GM18511 (cell line): Measurements from ENCODE around the gene POTEF.
"Not testable (repeated sequence)": the region's sequence is repeated elsewhere in the genome, so short reads cannot be mapped to it uniquely, and the experiment has no call there.

Experiments used
- ATAC-seq: cut with Tn5 transposase; IDR thresholded peaks from one replicate; pipeline ENCODE4 v1.9.1; 2021; ENCODE audit warnings: mild to moderate bottlenecking, moderate library complexity; ENCODE audit not compliant: unreplicated experiment

Gene POTEF

DNA sequence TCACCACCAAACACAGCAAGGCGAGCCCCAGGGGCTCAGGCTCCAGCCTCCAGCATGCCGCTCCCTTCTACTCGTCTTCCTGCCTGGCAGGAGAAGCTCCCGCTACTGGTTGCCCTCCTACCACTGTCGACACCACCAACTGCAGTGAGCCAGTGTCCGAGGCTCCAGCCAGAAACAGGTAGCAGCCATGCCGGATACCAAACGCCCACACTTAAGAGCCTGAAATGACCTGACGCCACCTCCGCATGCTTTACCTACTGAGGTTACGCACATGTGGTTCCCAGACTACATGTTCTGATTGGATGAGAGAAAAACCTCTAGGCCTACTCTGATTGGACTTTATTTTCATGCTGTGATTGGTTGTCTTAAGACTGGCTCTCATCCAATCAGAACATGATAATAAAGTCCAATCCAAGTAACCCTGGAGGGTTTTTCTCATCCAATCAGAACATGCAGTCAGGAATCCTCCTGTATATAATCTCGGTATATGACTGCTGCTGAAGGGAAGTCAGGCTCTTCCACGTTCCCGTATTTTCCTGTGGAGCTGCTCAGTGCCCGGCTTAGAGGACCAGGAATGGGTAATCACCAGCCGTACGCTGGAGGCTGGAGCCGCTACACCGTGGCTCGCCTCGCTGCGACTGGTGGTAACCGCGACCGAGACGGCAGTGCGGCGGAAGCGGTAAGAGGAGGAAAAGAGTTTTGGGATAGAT, at the start of gene POTEF:
Gene POTEF, minus strand, starts transcription at position 103 of the 710 bp plus-strand sequence. CDS start 8,707 bp downstream, outside the sequence.
- ATAC-seq, result not testable (repeated sequence)

DNA sequence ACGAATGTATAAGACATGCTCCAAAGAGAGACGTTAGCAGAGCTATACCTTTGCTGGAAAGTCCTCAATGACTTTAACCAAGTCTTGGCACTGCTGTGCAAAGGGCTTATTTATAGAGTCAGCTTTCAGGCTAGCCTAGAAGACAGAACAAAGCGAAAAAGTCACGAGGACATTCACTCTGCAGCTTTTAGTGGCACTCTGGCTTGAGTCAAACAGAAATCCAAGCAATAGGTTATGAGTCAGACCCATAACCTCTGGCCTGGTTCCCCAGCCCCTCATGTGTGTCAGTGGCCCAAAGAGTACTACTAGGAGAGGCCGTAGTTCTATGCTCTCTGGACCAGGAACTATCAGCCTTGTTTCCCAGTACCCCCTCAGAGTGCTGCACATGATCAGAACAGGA, 45.8 kb upstream of the POTEF start:
- peak; percentile 64 for ATAC-seq

DNA sequence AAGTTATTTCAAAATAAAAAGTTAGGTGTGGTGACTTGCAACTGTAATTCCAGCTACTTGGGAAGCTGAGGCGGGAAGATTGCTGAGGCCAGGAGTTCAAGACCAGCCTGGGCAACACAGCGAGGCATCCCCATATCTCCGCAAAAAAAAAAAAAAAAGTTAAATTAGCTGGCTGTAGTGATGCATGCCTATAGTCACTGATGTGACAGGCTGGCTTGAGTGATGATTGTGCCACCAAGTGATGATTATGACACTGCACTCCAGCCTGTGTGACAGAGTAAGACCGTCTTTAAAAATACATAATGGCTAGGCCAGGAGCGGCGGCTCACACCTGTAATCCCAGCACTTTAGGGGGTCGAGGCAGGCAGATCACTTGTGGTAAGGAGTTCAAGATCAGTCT, 40.9 kb upstream of the POTEF start:
- no peak for ATAC-seq

DNA sequence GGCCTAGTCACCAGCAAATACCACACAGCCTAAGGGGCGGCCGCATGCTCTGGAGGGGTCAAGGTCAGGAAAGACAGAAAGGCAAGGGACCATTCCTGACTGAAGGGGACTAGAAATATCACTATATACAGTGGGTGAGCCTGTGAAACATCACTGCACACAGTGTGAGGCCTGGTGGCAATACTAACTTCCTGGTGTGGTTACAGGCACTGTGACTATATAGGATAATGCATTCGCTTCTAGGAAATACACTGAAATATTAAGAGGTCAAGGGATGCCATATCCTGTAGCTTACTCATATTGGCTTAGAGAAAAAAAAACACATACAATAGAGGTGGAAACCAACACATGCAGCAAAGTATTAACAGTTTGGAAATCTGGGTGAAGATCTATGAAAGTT, 40.1 kb upstream of the POTEF start:
- ATAC-seq, result not testable (repeated sequence)

DNA sequence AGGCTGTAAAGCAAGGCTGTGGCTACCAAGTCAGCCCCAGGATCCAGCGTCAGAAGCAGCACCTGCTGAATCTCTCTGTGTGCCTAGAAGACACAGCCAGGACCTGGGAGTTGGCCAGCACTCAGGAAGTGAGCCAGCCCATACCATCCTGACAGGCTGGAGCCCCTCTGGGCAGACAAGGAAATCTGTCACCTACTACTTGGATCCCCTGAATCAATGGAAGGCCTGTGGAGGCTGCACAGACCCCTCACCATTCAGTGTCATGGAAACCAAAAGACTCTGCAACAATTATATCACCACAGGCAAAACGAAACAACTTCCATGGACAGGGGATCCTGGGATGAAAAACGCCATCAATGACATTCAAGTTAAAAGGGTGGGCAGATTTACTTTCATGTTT, 37.6 kb upstream of the POTEF start:
- not testable (repeated sequence) for ATAC-seq

DNA sequence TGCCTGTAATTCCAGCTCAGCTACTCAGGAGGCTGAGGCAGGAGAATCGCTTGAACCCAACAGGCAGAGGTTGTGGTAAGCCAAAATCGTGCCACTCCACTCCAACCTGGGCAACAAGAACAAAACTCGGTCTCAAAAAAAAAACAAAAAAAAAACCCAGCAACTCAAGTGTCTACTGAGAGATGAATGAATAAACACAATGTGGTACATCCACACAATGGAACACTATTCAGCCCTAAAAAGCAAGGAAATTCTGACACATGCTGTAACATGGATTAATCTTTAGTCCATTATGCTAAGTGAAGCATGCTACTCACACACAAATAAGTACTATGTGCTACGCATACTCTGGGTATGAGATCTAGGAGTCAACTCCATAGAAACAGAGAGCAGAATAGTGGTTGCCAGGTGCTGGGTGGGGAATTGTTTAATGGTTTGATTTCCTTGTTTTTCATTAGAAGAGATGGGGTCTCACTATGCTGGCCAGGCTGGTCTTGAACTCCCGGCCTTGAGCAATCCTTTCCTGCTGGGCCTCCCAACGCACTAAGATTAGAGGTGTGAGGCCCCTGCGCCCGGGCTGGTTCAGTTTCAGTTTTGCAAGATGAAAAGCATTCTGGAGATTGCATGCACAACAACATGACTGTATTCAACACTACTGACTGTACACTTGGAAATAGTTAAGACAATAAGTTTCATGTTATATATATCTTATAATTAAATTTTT, 36.4 kb upstream of the POTEF start:
- ATAC-seq, result no peak

DNA sequence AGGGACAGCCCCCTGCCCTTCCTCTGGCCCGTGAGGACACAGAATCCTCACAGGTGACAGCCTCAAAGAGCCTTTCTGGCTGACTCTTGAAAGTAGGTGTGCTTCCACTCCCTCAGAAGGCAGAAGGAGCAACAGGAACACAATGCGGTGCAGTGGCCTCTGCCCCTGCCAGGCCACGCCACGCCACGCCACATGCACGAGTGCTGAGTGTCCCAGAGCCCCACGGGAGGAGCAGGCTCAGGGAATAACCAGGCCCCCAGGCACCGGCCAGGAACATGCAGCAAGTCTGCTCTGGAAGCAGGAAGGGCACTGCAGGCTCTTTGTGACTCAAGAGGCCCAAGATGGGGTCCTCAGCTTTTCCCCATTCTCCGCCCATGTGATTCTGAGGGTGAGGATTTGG, 33.9 kb upstream of the POTEF start:
- ATAC-seq, result no peak

DNA sequence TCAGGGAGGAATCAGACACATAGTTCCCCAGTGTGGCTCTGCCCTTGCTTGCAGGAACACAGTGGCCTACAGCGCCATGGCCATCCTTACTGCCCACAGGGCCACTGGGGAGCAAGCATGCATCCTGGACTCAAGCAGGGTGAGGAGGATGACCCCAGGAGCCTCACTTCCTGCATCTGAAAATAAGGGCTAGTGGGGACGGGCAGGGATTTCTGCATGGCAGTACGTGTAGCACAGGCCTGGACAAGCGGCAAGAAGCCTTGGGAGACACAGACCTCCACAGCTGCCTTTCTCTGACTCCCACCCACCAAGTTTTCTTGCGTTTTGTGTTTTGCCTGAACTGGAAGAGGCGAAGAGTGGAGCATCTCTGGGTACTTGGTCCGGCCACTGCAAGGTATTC, 33.5 kb upstream of the POTEF start:
- ATAC-seq, result not testable (repeated sequence)

DNA sequence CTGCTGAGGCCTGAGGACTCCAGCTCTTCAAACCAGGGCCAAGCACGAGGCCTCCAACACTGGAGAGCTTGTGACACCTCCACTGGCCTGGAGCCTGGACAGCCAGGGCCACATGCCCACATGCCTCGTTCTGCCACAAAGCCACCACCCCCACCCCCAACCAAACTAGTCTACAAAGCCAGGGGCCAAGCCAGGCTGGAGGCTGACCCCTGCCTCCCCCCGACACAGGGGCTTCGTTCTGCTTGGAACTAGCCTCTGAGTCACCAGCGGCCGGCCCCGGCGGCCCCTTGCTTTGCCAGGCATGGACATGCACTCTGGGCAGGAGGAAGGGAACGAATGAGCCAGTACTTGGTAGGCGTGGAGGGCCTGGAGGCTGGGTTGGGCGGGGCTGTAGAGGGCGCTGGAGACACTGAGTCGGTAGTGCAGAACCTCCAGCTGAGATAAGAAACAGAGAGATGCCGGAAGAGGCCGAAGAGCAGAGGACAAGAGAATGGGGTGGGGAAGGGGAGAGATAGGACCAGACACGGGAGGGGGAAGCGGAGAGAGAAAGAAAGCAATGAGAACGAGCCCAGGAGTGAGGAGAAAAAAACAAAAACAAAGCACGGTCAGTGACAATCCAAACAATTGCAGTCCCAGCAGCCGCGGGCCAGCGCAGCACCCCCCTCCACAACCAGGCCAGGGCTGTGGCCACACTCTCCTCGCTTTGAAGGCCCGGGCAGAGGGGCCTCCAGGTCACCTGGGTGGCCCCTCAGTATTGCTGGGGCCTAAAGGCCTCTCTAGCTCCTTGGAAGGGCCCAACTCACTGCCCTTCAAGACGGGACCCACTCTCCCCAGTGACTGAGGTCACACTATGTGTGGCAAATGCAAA, 32.0 kb upstream of the POTEF start:
- ATAC-seq, result not testable (repeated sequence)

DNA sequence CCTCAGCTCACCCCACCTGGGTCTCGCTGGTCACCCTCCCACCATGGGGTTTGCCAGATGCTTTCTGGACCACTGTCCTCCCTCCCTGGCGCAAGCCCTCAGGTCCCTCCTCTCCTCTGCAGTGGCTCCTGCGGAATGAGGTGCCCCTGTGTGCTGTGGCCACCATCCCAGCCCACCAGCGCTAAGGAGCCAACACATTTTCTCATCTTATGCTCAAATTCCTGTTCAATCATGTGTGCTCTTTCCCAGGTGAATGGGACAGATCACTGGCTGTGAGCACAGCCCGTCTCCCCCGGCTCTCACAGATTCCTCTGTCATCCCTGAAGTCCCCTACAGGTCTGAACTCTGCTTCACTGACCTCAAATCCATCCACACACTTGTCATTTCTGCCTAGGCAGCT, 31.1 kb upstream of the POTEF start:
- no peak for ATAC-seq

DNA sequence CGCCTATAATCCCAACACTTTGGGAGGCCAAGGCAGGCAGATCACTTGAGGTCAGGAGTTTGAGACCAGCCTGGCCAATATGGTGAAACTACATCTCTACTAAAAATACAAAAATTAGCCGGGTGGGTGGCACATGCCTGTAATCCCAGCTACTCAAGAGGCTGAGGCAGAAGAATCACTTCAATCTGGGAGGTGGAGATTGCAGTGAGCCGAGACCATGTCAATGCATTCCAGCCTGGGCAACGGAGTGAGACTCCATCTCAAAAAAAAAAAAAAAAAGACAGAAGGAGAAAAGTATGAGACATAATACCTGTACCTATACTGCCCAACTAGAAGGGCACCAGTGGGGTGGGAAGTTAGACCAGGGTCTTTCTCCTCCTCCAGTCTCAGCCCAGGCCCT, 30.4 kb upstream of the POTEF start:
- ATAC-seq, result not testable (repeated sequence)

DNA sequence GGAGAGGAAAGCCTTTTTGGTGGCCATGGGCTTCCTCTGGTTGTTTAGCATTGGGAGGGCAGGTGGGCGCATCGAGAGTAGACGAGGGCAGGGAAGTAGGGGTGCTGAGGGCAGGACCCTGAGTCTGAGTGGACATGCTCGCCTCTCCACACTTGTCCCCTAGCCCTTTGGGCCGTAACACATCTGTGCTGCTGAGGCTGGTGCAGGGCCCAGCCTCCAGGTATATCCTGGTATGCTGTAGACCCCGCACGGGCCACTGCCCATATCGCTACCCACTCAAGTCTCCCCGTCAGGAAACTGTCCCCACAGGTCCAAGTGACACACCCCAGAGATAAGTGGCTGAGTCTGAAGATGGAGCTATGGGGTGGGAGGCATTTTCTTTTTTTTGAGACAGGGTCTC, 29.6 kb upstream of the POTEF start:
- no peak for ATAC-seq

DNA sequence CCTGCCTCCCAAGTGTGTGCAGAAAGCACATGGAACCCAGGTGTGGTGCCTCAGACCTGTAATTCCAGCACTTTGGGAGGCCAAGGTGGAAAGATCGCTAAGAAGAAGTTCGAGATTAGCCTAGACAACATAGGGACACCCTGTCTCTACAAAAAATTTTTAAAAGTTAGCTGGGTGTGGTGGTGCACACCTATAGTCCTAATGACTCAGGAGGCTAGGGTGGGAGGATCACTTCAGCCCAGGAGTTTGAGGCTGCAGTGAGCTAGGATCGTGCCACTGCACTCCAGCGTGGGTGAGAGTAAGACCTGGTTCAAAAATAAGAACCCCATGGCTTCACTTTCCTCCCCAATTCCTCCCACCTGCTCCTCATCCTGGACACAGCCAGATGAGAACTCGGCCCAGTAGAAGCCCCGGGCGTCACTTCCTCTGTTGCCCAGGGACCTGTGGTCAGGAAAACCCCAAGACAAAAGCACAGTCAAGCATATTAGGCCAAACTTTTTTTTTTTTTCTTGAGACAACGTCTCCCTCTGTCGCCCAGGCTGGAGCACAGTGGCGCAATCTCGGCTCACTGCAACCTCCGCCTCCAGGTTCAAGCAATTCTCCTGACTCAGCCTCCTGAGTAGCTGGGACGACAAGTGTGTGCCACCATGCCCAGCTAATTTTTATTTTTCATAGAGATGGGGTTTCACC, 28.9 kb upstream of the POTEF start:
- peak; percentile 91 for ATAC-seq

DNA sequence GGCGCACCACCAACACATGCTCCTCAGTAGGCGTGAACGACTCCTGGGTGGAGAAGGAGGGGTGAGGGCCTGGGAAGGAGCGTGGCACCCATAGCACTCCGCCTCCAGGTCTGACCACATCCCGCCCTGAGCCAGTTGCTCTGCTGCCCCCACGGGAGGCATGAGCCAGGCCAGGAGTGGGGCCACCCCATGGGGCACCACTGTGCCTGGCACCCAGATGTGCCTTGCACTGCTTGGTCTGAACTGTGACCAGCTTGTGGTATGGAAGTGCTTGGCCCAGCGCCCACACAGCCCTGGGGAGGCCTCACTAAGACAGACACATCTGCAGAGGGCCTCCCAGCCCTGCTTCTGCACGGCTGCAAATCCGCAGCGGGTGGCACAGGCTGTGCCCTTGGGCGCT, 28.3 kb upstream of the POTEF start:
- peak; percentile 44 for ATAC-seq

DNA sequence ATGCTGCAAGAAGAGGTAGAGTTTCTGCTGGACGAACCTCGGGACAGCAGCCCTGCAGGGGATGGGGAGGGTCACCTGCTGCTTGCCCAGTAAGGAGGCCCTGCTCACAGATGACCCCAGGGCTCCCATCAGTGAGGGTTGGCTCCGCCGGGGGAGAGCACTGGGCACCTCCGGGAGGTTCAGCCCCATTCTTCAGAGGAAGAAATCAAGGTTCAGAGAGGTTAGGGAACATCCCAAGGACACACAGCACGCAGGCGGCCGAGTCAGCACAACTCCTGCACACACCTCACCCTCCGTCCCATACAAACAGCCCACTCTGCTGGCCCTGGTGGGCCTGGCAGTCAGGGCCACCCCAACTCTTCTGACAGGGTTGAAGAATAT, 27.6 kb upstream of the POTEF start:
- no peak for ATAC-seq

DNA sequence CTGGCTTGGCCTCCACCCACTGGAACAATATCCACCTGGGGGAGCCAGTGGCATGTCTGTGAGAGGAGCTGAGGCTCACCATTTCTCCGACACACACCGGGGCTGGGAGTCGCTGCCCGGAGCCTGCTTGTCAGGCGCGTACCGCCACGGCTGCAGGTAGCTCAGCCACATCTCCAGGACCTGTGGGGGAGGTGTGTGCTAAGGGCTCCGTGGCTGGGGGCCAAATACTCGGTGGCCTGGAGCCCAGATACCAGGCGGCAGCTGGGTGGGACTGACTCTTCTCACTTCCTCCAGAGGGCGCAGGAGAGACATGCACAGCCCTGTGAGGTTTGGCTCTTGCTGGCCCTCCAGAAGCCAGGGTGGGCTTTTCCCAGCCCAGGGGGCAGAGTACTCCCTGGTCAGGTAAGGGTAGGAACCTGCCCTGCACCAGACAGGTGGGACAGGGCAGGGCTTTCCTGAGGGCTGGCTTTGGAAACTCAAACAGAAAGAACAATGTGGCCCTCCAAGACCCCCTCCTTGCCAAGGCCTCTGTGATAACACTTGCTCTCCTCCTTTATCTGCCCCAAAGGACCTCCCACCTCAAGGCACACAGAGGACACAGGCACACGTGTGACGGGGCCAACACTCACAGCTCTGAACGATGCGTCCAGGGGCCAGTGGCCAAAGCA, 27.1 kb upstream of the POTEF start:
- not testable (repeated sequence) for ATAC-seq

DNA sequence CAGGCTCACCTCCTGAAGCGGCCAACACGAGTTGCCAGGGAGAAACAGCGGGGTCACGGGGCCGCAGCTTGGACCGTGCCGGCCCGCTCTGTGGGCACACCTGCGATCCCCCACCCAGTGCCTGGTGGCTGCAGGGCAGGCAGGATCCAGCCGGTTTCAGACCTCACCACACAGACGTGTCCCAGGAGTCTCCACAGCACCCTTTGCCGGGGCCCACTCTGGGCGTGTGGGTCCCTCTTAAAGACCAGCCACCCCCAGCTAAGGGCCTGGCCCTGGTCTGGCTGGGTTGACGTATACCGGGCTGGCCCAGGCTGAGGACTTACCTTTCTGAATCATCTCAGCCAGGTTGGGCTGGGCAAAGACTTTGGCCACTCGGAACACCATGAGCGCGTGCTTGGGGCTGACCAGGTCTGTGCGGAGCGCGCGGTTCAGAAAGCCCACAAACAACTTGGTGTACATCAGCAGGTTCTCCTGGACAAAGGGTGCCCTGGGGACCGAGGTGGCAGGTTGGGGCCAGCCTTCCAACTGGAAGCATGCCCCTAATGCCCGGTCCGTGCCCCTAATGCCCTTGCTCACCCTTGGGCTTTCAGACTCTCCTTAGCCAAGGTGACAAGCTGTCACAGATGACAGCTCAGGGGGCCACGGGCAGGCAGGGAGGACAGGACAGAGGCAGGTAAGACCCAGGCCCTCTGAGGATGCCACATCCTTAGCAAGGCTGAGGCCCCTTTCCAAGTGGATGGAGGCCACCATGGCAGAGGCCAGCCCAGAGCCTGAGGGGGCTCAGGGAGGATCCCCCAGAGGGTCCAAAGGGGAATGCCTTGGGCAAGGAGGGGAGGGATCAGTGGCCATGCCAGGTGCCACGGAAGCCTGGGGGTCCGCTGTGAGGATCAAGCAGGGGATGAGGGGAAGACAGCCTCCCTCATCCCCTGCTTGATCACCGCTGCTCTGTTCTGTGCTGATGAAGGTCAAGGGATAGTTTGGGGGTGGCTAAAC, 26.0 kb upstream of the POTEF start:
- no peak for ATAC-seq

DNA sequence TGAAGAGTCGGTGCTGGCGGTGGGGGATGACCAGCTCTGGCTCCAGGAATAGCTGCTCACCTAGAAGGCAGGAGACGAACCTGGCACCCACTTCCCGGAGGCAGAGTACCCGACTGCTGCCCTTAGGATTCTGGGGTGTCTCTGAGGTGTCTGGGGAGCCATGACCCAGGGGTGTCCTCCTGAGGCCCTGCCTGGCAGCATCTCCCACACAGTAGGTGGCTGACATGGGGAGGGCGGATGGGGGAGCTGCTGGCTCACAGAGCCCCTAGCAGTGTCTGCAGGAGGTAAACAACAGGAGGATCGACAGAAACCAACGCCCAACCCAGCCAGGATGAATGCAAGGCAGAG, 25.4 kb upstream of the POTEF start:
- not testable (repeated sequence) for ATAC-seq

DNA sequence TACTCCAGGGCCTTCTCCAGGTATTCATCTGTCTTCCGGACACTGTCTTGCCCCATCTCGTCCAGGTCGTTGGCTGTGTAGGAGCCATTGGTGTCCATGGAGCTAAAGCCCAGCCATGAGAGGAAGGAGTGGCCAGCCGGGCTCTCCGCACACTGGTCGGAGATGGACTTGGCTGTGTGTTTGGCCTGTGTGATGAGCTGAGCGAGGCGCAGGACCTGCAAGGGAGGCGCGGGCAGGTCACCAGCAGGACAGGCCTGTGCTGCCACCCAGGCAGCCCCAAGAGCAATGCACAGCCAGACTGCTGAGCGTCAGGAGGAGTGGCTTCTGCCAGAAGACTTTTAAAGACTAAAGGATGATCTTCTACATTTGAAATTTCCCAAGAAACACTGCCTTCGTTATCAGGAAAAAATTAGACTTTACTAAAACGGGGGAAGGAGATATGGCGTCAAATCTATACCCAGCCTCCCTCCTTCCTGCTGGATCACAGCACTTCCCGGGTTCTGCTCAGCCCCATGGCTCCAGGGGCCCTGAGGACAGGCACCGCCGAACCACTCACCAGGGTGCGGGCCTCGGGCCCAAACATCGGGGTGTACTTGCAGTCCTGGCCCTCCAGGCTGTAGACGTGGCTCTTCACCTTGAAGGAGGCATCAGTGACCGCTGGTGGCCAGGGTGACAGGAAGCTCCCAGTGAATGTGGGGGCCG, 24.9 kb upstream of the POTEF start:
- ATAC-seq, result not testable (repeated sequence)
